ENCODE results near the gene WDSUB1.

The WDSUB1 gene

DNA sequence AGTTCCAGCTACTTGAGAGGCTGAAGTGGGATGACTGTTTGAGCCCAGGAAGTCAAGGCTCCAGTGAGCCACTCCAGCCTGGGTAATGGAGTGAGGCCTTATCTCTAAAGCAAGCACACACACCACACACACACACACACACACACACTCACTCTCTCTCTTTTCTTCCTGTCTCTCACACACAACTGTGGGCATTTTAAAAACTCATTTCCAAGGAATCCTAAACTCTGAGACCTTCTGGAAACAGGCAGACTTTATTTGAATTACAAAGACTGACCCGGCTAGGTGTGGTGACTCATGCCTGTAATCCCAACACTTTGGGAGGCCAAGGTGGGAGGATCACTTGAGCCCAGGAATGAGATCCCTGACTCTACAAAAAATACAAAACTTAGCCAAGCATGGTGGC, 21.3 kb downstream of the WDSUB1 start:
- Histone ChIP-seq H3K9me3 (ENCODE audit: control insufficient read depth, insufficient read depth, low read length) (no peaks in the 10 kb centered on the region), H3K4me3 (ENCODE audit: low read depth, low read length) (no peak overlapping the region), H3K27ac (ENCODE audit: low read depth, low read length) (peak overlapping the region; percentile 34), H3K27me3 (ENCODE audit: control insufficient read depth, insufficient read depth, low read length) (no peaks in the 10 kb centered on the region), H3K9ac (ENCODE audit: low read depth, low read length) (no peak overlapping the region), H3K4me1 (ENCODE audit: control insufficient read depth, insufficient read depth, low read length) (no peaks in the 10 kb centered on the region), H3K36me3 (ENCODE audit: control insufficient read depth, insufficient read depth, low read length) (no peaks in the 10 kb centered on the region)

DNA sequence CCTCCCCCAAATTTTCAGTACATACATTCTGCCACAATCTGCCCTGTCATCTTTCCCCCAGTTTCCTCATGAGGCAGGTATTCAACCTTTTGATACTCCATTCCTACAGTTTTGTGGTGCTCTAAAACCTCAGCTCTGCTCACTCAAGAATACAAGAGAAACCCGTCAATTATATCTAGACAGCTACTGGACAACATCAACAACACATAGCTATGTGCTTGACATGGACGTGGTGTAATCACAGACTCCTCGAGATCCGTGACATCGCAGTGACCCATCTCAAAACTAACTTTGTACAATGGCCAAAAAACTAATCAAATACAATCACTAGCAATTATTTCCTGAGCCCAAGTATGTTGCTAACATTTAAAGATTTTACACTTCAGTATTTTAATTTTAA, 23.6 kb downstream of the WDSUB1 start:
- H3K9ac ChIP-seq (ENCODE audit: low read depth, low read length): no peak overlapping the region
- H3K4me3 ChIP-seq (ENCODE audit: low read depth, low read length): no peak overlapping the region
- H3K27me3 ChIP-seq (ENCODE audit: control insufficient read depth, insufficient read depth, low read length): no peaks in the 10 kb centered on the region
- no peaks in the 10 kb centered on the region for H3K9me3 ChIP-seq (ENCODE audit: control insufficient read depth, insufficient read depth, low read length)
- no peaks in the 10 kb centered on the region for H3K36me3 ChIP-seq (ENCODE audit: control insufficient read depth, insufficient read depth, low read length)
- H3K4me1 ChIP-seq (ENCODE audit: control insufficient read depth, insufficient read depth, low read length): no peaks in the 10 kb centered on the region
- no peak overlapping the region for H3K27ac ChIP-seq (ENCODE audit: low read depth, low read length)

DNA sequence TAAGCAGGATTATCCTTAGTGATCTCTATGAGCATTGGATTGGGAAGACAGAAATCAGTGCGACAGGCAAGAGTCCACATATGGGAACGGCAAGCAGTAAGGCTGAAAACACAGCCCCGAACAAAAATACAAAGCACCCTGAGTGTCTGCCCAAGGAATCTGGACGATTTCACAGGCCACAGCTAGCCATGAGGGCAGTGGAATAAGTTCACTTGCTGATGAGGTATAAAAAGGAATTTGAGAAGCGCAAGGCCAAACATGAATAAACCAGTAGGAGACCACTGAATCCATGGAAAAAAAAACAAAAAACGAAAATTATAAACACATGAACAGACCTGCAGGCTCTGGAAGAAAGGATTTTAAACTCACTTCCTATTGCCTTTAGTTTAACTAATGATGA, 24.3 kb downstream of the WDSUB1 start:
- no peak overlapping the region for H3K27ac ChIP-seq (ENCODE audit: low read depth, low read length)
- H3K9me3 ChIP-seq (ENCODE audit: control insufficient read depth, insufficient read depth, low read length): no peaks in the 10 kb centered on the region
- H3K27me3 ChIP-seq (ENCODE audit: control insufficient read depth, insufficient read depth, low read length): no peaks in the 10 kb centered on the region
- no peak overlapping the region for H3K9ac ChIP-seq (ENCODE audit: low read depth, low read length)
- no peaks in the 10 kb centered on the region for H3K4me1 ChIP-seq (ENCODE audit: control insufficient read depth, insufficient read depth, low read length)
- no peaks in the 10 kb centered on the region for H3K36me3 ChIP-seq (ENCODE audit: control insufficient read depth, insufficient read depth, low read length)
- no peak overlapping the region for H3K4me3 ChIP-seq (ENCODE audit: low read depth, low read length)

DNA sequence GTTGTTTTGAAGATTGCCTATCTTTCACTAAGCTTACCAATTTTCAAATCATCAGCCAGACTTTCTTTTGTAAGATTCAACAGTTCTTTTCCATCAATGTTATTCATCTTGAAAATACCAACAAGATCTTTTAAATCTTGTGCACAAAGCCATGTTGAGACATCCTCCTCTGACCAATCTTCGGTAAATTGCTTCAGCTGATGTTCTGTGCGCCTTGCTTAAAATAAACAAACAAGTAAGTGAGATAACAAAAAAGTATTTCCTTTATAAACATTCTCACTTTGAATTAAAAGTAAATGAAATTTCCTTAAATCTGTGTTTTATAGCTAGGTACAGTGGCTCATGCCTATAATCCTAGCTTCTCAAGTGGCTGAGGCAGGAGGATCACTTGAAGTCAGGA, 30.3 kb downstream of the WDSUB1 start:
- H3K9me3 ChIP-seq (ENCODE audit: control insufficient read depth, insufficient read depth, low read length): no peaks in the 10 kb centered on the region
- no peaks in the 10 kb centered on the region for H3K36me3 ChIP-seq (ENCODE audit: control insufficient read depth, insufficient read depth, low read length)
- H3K9ac ChIP-seq (ENCODE audit: low read depth, low read length): no peak overlapping the region
- no peak overlapping the region for H3K4me3 ChIP-seq (ENCODE audit: low read depth, low read length)
- H3K4me1 ChIP-seq (ENCODE audit: control insufficient read depth, insufficient read depth, low read length): no peaks in the 10 kb centered on the region
- no peaks in the 10 kb centered on the region for H3K27me3 ChIP-seq (ENCODE audit: control insufficient read depth, insufficient read depth, low read length)
- H3K27ac ChIP-seq (ENCODE audit: low read depth, low read length): no peak overlapping the region

DNA sequence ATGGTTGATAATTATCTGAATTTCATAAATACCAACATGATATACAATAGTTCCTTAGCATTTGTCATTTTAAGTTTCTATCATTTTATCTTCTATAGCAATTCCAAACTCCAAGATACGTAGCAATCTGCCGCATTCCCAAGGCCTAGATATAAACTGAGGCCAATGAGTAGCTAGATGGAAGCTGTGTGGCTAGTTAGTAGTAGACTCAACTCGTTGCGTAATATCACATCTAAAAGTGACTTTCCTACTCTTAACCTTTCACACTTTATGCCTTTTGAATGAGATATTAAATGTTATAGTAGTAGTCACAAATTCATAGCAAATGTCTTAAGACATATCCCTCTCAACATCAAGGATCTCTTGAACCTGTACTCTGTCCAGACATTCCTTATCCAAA, 33.6 kb downstream of the WDSUB1 start:
- Histone ChIP-seq H3K27me3 (ENCODE audit: control insufficient read depth, insufficient read depth, low read length) (no peaks in the 10 kb centered on the region), H3K4me1 (ENCODE audit: control insufficient read depth, insufficient read depth, low read length) (no peaks in the 10 kb centered on the region), H3K36me3 (ENCODE audit: control insufficient read depth, insufficient read depth, low read length) (no peaks in the 10 kb centered on the region), H3K9ac (ENCODE audit: low read depth, low read length) (no peak overlapping the region), H3K27ac (ENCODE audit: low read depth, low read length) (no peak overlapping the region), H3K9me3 (ENCODE audit: control insufficient read depth, insufficient read depth, low read length) (no peaks in the 10 kb centered on the region), H3K4me3 (ENCODE audit: low read depth, low read length) (no peak overlapping the region)

DNA sequence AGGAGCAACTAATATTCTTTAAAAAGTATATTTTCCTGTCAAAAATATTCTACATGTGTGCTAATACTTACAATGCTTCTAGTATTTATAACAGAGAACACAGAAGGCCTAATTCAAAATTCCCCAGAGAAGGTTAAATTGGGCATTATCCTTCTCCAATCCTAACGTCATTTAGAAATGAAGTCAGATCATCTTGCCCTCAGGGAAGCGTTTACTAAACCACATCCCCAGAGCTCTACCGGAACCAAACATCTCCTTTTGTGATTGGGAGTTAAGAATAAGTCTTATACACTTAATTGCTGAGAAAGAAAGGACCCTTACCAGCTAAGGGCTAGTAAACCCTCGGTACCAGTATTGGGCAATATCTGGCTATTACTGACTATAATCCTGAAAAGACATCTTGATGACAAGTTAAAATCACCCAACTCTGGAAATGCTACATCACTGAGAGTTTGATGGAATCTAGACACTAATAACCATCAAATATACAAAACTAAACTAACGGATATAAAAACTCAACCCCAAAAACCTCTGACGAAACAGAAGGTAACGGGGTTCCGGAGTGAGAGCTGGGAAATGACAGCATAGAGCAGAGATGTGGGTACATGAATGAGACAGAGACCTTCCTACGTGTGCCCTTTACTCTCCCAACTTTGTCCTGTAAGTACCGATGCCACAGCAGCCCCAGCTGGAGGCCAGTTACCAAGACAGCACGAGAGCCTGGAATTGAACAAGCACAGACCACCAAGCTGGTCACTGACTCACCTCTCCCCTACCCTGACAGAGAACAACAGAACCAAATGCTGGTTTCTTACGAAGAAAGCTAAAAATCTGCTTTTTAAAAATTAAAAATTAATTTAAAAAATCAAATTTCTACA, 35.0 kb downstream of the WDSUB1 start:
- Histone ChIP-seq H3K27ac (ENCODE audit: low read depth, low read length) (no peak overlapping the region), H3K36me3 (ENCODE audit: control insufficient read depth, insufficient read depth, low read length) (no peaks in the 10 kb centered on the region), H3K4me1 (ENCODE audit: control insufficient read depth, insufficient read depth, low read length) (no peaks in the 10 kb centered on the region), H3K9me3 (ENCODE audit: control insufficient read depth, insufficient read depth, low read length) (no peaks in the 10 kb centered on the region), H3K27me3 (ENCODE audit: control insufficient read depth, insufficient read depth, low read length) (no peaks in the 10 kb centered on the region), H3K9ac (ENCODE audit: low read depth, low read length) (no peak overlapping the region), H3K4me3 (ENCODE audit: low read depth, low read length) (no peak overlapping the region)

DNA sequence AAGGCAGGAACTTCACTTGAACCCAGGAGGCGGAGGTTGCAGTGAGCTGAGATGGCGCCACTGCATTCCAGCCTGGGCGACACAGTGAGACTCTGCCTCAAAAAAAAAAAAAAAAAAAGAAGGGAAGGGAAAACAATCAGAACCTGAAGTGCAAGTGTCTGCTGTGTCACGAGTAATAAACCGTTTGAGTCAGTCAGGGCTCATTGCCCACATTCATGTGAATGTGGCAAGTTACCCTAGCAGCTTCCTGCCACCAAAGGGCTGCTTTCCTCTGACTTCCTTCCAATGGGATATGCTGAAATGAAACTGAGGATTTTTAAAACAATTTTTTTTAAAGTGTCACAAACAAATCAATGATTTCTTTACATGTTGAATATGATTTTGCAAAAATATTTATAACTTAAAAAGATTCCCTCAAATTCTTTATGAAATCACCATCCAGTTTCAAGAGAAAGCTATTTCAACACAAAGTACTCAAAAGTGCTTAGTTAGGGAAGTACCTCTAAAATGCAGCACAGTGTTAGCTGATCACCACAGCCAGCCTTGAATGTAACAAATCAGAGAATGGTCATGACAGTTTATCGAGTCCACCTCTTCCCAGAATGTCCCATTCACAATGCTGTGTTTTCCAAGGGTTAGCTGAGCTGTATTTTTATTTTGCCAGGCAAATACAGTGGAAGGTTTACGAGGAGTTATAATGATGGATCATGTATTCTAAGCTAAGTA, 36.4 kb downstream of the WDSUB1 start:
- H3K4me1 ChIP-seq (ENCODE audit: control insufficient read depth, insufficient read depth, low read length): no peaks in the 10 kb centered on the region
- H3K27me3 ChIP-seq (ENCODE audit: control insufficient read depth, insufficient read depth, low read length): no peaks in the 10 kb centered on the region
- H3K9me3 ChIP-seq (ENCODE audit: control insufficient read depth, insufficient read depth, low read length): no peaks in the 10 kb centered on the region
- H3K27ac ChIP-seq (ENCODE audit: low read depth, low read length): no peak overlapping the region
- no peak overlapping the region for H3K4me3 ChIP-seq (ENCODE audit: low read depth, low read length)
- no peak overlapping the region for H3K9ac ChIP-seq (ENCODE audit: low read depth, low read length)
- H3K36me3 ChIP-seq (ENCODE audit: control insufficient read depth, insufficient read depth, low read length): no peaks in the 10 kb centered on the region

DNA sequence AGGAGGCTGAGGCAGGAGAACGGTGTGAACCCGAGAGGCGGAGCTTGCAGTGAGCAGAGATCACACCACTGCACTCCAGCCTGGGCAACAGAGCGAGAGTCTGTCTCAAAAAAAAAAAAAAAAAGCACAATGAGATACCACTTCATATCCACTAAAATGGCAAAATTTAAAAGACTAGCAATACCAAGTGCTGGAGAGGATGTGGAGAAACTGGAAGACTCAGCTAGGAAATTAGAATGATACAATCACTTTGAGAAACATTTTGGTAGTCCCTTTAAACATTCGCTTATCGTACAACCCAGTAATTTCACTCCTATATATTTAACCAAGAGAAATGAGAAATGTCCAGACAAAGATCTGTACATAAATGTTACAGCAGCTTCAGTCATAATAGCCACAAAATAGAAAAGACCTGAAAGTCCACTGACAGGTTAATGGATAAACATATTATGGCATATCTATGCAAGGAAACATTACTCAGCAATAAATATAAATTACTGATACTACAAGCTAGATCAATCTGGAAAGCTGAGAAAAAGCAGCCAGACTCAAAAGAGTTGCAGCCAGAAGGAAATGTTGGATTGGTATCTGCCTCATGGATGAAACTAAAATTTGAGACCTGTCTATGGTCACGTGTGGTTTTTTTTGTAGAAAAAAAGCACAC, 40.0 kb downstream of the WDSUB1 start:
- Histone ChIP-seq H3K9me3 (ENCODE audit: control insufficient read depth, insufficient read depth, low read length) (no peaks in the 10 kb centered on the region), H3K4me3 (ENCODE audit: low read depth, low read length) (no peak overlapping the region), H3K4me1 (ENCODE audit: control insufficient read depth, insufficient read depth, low read length) (no peaks in the 10 kb centered on the region; the same call in 1 of the 2 replicates), H3K9ac (ENCODE audit: low read depth, low read length) (no peak overlapping the region), H3K27ac (ENCODE audit: low read depth, low read length) (no peak overlapping the region), H3K36me3 (ENCODE audit: control insufficient read depth, insufficient read depth, low read length) (no peaks in the 10 kb centered on the region), H3K27me3 (ENCODE audit: control insufficient read depth, insufficient read depth, low read length) (no peaks in the 10 kb centered on the region)

DNA sequence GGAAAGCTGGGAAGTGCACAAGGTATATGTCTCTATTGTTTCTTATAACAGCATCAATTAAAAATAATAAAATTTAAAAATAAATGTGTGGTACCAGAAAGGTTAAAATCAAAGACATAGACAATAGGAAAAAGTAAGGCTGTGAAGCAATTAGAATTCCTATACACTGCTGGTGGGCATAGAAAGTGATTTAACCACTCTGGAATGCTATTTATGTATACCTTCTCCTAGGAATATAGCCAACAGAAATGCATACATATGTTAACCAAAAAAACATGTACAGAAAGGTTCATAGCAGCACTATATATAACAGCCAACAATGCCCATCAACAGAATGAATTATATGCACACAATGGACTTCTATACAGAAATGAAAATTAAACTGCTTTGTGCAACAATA, 43.0 kb downstream of the WDSUB1 start:
- no peak overlapping the region for H3K9ac ChIP-seq (ENCODE audit: low read depth, low read length)
- H3K9me3 ChIP-seq (ENCODE audit: control insufficient read depth, insufficient read depth, low read length): no peaks in the 10 kb centered on the region
- no peak overlapping the region for H3K27ac ChIP-seq (ENCODE audit: low read depth, low read length)
- H3K4me1 ChIP-seq (ENCODE audit: control insufficient read depth, insufficient read depth, low read length): no peaks in the 10 kb centered on the region; the same call in 1 of the 2 replicates
- H3K27me3 ChIP-seq (ENCODE audit: control insufficient read depth, insufficient read depth, low read length): no peaks in the 10 kb centered on the region
- 0 out of 2 replicates have a peak, but pooled peaks cover 5% of the 10 kb centered on the region for H3K36me3 ChIP-seq (ENCODE audit: control insufficient read depth, insufficient read depth, low read length)
- no peak overlapping the region for H3K4me3 ChIP-seq (ENCODE audit: low read depth, low read length)

DNA sequence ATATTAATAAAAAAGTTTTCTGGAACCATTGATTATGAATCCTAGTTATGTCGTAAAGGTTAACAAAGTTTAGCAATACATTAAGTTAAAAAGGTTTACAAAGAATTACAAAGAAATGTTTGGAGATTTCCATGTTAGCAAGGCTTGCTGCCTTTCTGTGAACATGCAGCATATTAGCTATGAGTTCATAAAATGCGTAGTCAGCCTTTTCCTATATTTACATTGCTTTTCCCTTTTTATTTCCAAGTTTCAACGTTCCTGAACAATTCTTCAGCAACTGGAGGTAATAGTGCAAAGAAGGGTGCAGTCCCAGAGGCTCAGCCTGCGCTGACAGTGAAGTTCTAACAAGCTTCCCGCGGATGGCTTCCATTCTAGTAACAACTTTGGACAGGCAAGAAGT, 51.6 kb downstream of the WDSUB1 start:
- peaks cover 27% of the 10 kb centered on the region for H3K36me3 ChIP-seq (ENCODE audit: control insufficient read depth, insufficient read depth, low read length)
- H3K4me1 ChIP-seq (ENCODE audit: control insufficient read depth, insufficient read depth, low read length): no peaks in the 10 kb centered on the region
- H3K27me3 ChIP-seq (ENCODE audit: control insufficient read depth, insufficient read depth, low read length): no peaks in the 10 kb centered on the region

More for the DNA sequence above, 51.6 kb downstream of the WDSUB1 start:
- Histone ChIP-seq H3K4me3 (ENCODE audit: low read depth, low read length) (no peak overlapping the region), H3K9ac (ENCODE audit: low read depth, low read length) (no peak overlapping the region), H3K9me3 (ENCODE audit: control insufficient read depth, insufficient read depth, low read length) (no peaks in the 10 kb centered on the region), H3K27ac (ENCODE audit: low read depth, low read length) (no peak overlapping the region)
